ENCODE results near the gene LRRC8D.

The LRRC8D gene

GRCh38 chr1:89938171-89939055 is 117.6 kb downstream of the LRRC8D start:
- peak; percentile 70 for DNase-seq (ENCODE audit: low read depth, low spot score)

- DNase-seq (ENCODE audit: low read depth, low spot score) = no peak
Measured at GRCh38 chr1:89939059-89939570, 118.3 kb downstream of the LRRC8D start.

GRCh38 chr1:89939693-89940438 is 119.0 kb downstream of the LRRC8D start:
- no peak for DNase-seq (ENCODE audit: low read depth, low spot score)

GRCh38 chr1:89941110-89941766 is 120.4 kb downstream of the LRRC8D start:
- DNase-seq (ENCODE audit: low read depth, low spot score) = no peak

GRCh38 chr1:89942014-89942413 is 121.2 kb downstream of the LRRC8D start:
- no peak for DNase-seq (ENCODE audit: low read depth, low spot score)

GRCh38 chr1:89942825-89943658 is 122.2 kb downstream of the LRRC8D start:
- no peak for DNase-seq (ENCODE audit: low read depth, low spot score)

- DNase-seq (ENCODE audit: low read depth, low spot score) = no peak
Measured at GRCh38 chr1:89943846-89944781, 123.3 kb downstream of the LRRC8D start.

- no peak for DNase-seq (ENCODE audit: low read depth, low spot score)
Measured at GRCh38 chr1:89945852-89946476, 125.1 kb downstream of the LRRC8D start.

- no peak for DNase-seq (ENCODE audit: low read depth, low spot score)
Measured at GRCh38 chr1:89946532-89946931, 125.7 kb downstream of the LRRC8D start.

GRCh38 chr1:89948722-89949345 is 128.0 kb downstream of the LRRC8D start:
- no peak for DNase-seq (ENCODE audit: low read depth, low spot score)

GRCh38 chr1:89949991-89950624 is 129.3 kb downstream of the LRRC8D start:
- no peak for DNase-seq (ENCODE audit: low read depth, low spot score)

- DNase-seq (ENCODE audit: low read depth, low spot score) = no peak
Measured at GRCh38 chr1:89950703-89951102, 129.9 kb downstream of the LRRC8D start.

- peak; percentile 75 for DNase-seq (ENCODE audit: low read depth, low spot score)
Measured at GRCh38 chr1:89951766-89952604, 131.2 kb downstream of the LRRC8D start.

GRCh38 chr1:89952605-89953130 is 131.8 kb downstream of the LRRC8D start:
- no peak for DNase-seq (ENCODE audit: low read depth, low spot score)

- peak; percentile 91 for DNase-seq (ENCODE audit: low read depth, low spot score)
Measured at GRCh38 chr1:89953131-89953626, 132.3 kb downstream of the LRRC8D start.

GRCh38 chr1:89953929-89954328 is 133.1 kb downstream of the LRRC8D start:
- DNase-seq (ENCODE audit: low read depth, low spot score) = no peak

- DNase-seq (ENCODE audit: low read depth, low spot score) = no peak
Measured at GRCh38 chr1:89954401-89954800, 133.6 kb downstream of the LRRC8D start.
